Spleen (tissue), 7 donors: ENCODE measurements around the gene OR2M5.

ENCODE experiments used
- CTCF ChIP-seq, 11 experiments: fragments of 200-600 bp in 7 of 11; fragments of 450-650 bp in 4 of 11; sonication (generic) in 4 of 11; IDR thresholded peaks in 8 of 11; conservative IDR thresholded peaks in 3 of 11; 1 replicate in 7 of 11; 2 replicates in 4 of 11; pipeline versions ENCODE4 v1.4.0 to v1.8.0; 2016 to 2021; ENCODE audit warnings: antibody characterized with exemption in 11 of 11, inconsistent platforms in 4 of 11, mild to moderate bottlenecking in 1 of 11
- POLR2A ChIP-seq, 3 donors: fragments of 450-650 bp; IDR thresholded peaks; one replicate each; pipeline ENCODE4 v1.5.1; 2017; ENCODE audit warnings: antibody characterized with exemption in 3 of 3, mild to moderate bottlenecking in 1 of 3
- POLR2AphosphoS5 ChIP-seq, 3 donors: sonication (generic); formaldehyde crosslinking; IDR thresholded peaks; one replicate each; pipeline ENCODE4 v1.5.1; 2017; ENCODE audit warnings: antibody characterized with exemption in 3 of 3
- donor health status: DM: no; HTN: no; CAD: no; lungs with moderate emphysema.
- donor health status: DM: no; HTN: no; CAD: no.
- donor health status: DM: no; HTN: no; CAD: no.

- TF ChIP-seq CTCF (IDR thresholded peaks at IDR 0.05 in 8 of 11, conservative IDR thresholded peaks at IDR 0.05 in 3 of 11) (no peak), POLR2AphosphoS5 (IDR thresholded peaks at IDR 0.05) (no peak), POLR2A (IDR thresholded peaks at IDR 0.05) (no peak)
Measured at GRCh38 chr1:248158758-248159157, 13.8 kb downstream of the OR2M5 start.
